Measurements from ENCODE around the gene FAM234B.

Gene FAM234B

GRCh38 chr12:13126494-13126893 is 82.3 kb downstream of the FAM234B start:
- no peaks in the 10 kb centered on the region for H3K36me3 Mint-ChIP-seq
- H3K4me3 Mint-ChIP-seq: no peak overlapping the region
- no peak overlapping the region for H3K27ac Mint-ChIP-seq
- H3K27me3 Mint-ChIP-seq: peaks cover 2% of the 10 kb centered on the region
- no peaks in the 10 kb centered on the region for H3K4me1 Mint-ChIP-seq (ENCODE audit: low read depth)
- H3K9me3 Mint-ChIP-seq (ENCODE audit: low read depth): no peaks in the 10 kb centered on the region

DNA sequence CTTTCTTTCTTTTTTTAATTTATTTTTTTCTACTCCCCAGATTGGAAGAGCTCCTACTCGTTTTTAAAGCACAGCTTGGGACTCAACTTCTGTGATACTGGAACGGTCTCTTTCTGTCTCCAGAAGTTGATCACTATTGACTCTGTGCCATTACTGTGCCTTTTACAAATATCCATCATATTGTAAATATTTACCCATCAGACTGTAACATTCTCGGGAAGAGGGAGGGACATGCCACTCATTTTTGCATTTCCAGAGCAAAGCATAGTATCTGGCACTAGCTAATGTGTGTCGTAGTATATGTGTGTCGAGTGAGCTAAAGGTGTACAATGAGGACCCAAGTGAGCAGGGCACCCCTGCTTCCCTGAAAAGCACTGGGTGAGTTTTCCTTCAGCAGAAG is 83.3 kb downstream of the FAM234B start:
- H3K27ac Mint-ChIP-seq: no peak overlapping the region

GRCh38 chr12:13128291-13128965 is 84.2 kb downstream of the FAM234B start:
- no peak overlapping the region for H3K27ac Mint-ChIP-seq
- no peaks in the 10 kb centered on the region for H3K4me1 Mint-ChIP-seq (ENCODE audit: low read depth)
- H3K4me3 Mint-ChIP-seq: no peak overlapping the region
- H3K27me3 Mint-ChIP-seq: peaks cover 6% of the 10 kb centered on the region
- H3K9me3 Mint-ChIP-seq (ENCODE audit: low read depth): no peaks in the 10 kb centered on the region
- no peaks in the 10 kb centered on the region for H3K36me3 Mint-ChIP-seq

More for the DNA sequence above, 83.3 kb downstream of the FAM234B start:
- Mint-ChIP-seq H3K4me3 (no peak overlapping the region), H3K36me3 (no peaks in the 10 kb centered on the region), H3K9me3 (ENCODE audit: low read depth) (no peaks in the 10 kb centered on the region), H3K4me1 (ENCODE audit: low read depth) (no peaks in the 10 kb centered on the region), H3K27me3 (peaks cover 6% of the 10 kb centered on the region)

- Mint-ChIP-seq H3K4me1 (ENCODE audit: low read depth) (no peaks in the 10 kb centered on the region), H3K27ac (no peak overlapping the region), H3K27me3 (peaks cover 6% of the 10 kb centered on the region), H3K9me3 (ENCODE audit: low read depth) (no peaks in the 10 kb centered on the region), H3K4me3 (no peak overlapping the region), H3K36me3 (no peaks in the 10 kb centered on the region)
These were observed 86.8 kb downstream of the FAM234B start for GRCh38 chr12:13130981-13131380.

All from activated naive CD8-positive, alpha-beta T cell (primary cell).